Lung (tissue), 12 donors: ENCODE measurements around the gene TTC28. TPM values are rescaled to one million over a fixed set of nuclear protein-coding genes. Genes with fewer than 3 reads are reported as not detected.
A peak's percentile ranks its signal among the peaks of the same experiment; 100 is the strongest.

Experiments
- ATAC-seq: fragments of 200-7000 bp; cut with Tn5 transposase; one replicate; pipeline ENCODE4 v1.9.1; 2020; ENCODE audit warnings: moderate number of reproducible peaks; ENCODE audit not compliant: insufficient read depth, low FRiP score
- DNase-seq, 3 donors: peaks; one replicate each; pipeline ENCODE4 v3.0.0-alpha.2; 2013 to 2017
- H3K27ac ChIP-seq, 2 donors: one replicate each; pipeline ENCODE4 v1.5.1; 2013; ENCODE audit warnings: mild to moderate bottlenecking in 2 of 2, moderate library complexity in 2 of 2, control low read depth in 1 of 2, inconsistent platforms in 1 of 2, low read depth in 1 of 2, low read length in 1 of 2
- H3K27me3 ChIP-seq, 3 donors: one replicate each; pipeline ENCODE4 v1.5.1; 2013; ENCODE audit warnings: low read length in 2 of 3; ENCODE audit not compliant: control insufficient read depth in 3 of 3, insufficient read depth in 3 of 3
- H3K36me3 ChIP-seq, 4 donors: one replicate each; pipeline ENCODE4 v1.5.1; 2013; ENCODE audit warnings: low read length in 4 of 4, mild to moderate bottlenecking in 1 of 4, moderate library complexity in 1 of 4; ENCODE audit not compliant: control insufficient read depth in 4 of 4, insufficient read depth in 4 of 4
- H3K4me1 ChIP-seq, 5 donors: one replicate each; pipeline ENCODE4 v1.5.1; 2013; ENCODE audit warnings: low read length in 5 of 5, mild to moderate bottlenecking in 2 of 5, moderate library complexity in 1 of 5; ENCODE audit not compliant: control insufficient read depth in 5 of 5, insufficient read depth in 5 of 5
- H3K4me3 ChIP-seq: one replicate; pipeline ENCODE4 v1.5.1; 2013; ENCODE audit warnings: mild to moderate bottlenecking, control low read depth, moderate library complexity
- H3K9ac ChIP-seq, 2 donors: one replicate each; pipeline ENCODE4 v1.5.1; 2013; ENCODE audit warnings: low read length in 2 of 2, control low read depth in 1 of 2; ENCODE audit not compliant: insufficient read depth in 1 of 2
- H3K9me3 ChIP-seq, 4 donors: one replicate each; pipeline ENCODE4 v1.5.1; 2013; ENCODE audit warnings: low read length in 3 of 4, mild to moderate bottlenecking in 1 of 4, moderate library complexity in 1 of 4; ENCODE audit not compliant: control insufficient read depth in 4 of 4, insufficient read depth in 3 of 4
- WGBS, 2 donors: extraction: QIAGEN DNeasy Blood & Tissue Kit; methylation state at CpG; one replicate each; pipeline ENCODE4 v1.1.7; 2013; 5-methylcytosine and 5-hydroxymethylcytosine counted together
- polyA plus RNA-seq, 2 donors: library from polyadenylated mRNA; stranded (reverse); fragments of 200-250 nt; gene quantifications; one replicate each; pipeline ENCODE4 v1.2.1, GENCODE V29; 2013
- total RNA-seq, 2 donors: library from RNA; depleted of rRNA in 1 of 2; stranded (reverse); fragments of >200 nt in 1 of 2; gene quantifications; one replicate each; pipeline ENCODE4 v1.2.1, GENCODE V29; 2014 to 2021
- TF ChIP-seq, protein P1 (sequence below): IDR thresholded peaks from 2 replicates; pipeline ENCODE4 v1.5.1; 2012; ENCODE audit warnings: mild to moderate bottlenecking; ENCODE audit errors: control extremely low read depth, extremely low read depth
- donor health status: control.
- donor health status: control.
- donor health status: Bipolar disorder and iron deficiency.
- donor health status: healthy.
- donor health status: DM: yes; HTN: yes; CAD: no.

Gene TTC28
- total and polyA plus RNA-seq, 4 donors = 4.7 to 72.2 (median 24.8) TPM

GRCh38 chr22:28009272-28009827, 670.3 kb downstream of the TTC28 start:
- no peaks in the 10 kb centered on the region for H3K9me3 ChIP-seq
- no peak overlapping the region for H3K9ac ChIP-seq
- H3K36me3 ChIP-seq = peaks cover 0 to 21% (median 13%) of the 10 kb centered on the region in 4 donors
- peak; percentile 85 for ATAC-seq
- WGBS, 2 donors = 14 to 23% methylated on average over 14 of the region's 14 CpGs
- H3K4me1 ChIP-seq = peaks cover 0 to 5% (median 0%) of the 10 kb centered on the region in 5 donors
- TF ChIP-seq, protein P1, sequence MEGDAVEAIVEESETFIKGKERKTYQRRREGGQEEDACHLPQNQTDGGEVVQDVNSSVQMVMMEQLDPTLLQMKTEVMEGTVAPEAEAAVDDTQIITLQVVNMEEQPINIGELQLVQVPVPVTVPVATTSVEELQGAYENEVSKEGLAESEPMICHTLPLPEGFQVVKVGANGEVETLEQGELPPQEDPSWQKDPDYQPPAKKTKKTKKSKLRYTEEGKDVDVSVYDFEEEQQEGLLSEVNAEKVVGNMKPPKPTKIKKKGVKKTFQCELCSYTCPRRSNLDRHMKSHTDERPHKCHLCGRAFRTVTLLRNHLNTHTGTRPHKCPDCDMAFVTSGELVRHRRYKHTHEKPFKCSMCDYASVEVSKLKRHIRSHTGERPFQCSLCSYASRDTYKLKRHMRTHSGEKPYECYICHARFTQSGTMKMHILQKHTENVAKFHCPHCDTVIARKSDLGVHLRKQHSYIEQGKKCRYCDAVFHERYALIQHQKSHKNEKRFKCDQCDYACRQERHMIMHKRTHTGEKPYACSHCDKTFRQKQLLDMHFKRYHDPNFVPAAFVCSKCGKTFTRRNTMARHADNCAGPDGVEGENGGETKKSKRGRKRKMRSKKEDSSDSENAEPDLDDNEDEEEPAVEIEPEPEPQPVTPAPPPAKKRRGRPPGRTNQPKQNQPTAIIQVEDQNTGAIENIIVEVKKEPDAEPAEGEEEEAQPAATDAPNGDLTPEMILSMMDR = peak; percentile 93
- H3K4me3 ChIP-seq = no peak overlapping the region
- DNase-seq = peak; percentile 87 to 90 (median 87)
- no peak overlapping the region for H3K27ac ChIP-seq
- H3K27me3 ChIP-seq = no peaks in the 10 kb centered on the region

DNA sequence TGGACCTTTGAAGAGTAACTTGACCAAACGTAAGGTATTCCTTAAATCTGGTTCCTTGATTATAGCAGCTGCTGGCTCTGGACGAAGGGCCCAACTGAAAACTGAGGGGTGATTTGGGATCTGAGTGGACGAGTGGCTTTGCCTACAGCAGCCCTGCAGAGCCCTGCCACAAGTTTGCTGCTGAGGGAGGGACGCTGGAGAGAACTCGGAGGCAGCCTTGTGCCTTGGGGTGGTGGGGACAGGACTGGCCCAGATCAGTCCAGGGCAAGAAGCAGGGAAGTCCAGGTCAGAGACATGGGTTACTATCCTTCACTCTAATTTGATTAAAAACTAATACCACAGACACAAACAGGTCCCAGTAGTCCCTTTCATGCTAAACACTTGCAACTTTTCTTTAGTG, 671.0 kb downstream of the TTC28 start:
- Histone ChIP-seq H3K36me3 (peaks cover 0 to 16% (median 10%) of the 10 kb centered on the region in 4 donors), H3K27ac (no peak overlapping the region), H3K4me1 (peaks cover 0 to 5% (median 0%) of the 10 kb centered on the region in 5 donors), H3K4me3 (no peak overlapping the region), H3K9ac (no peak overlapping the region), H3K27me3 (no peaks in the 10 kb centered on the region), H3K9me3 (no peaks in the 10 kb centered on the region)
- TF ChIP-seq, protein P1 = no peak
- no peak for DNase-seq
- ATAC-seq = no peak
- 90 to 95% methylated on average over 5 of the region's 5 CpGs for WGBS, 2 donors

DNA sequence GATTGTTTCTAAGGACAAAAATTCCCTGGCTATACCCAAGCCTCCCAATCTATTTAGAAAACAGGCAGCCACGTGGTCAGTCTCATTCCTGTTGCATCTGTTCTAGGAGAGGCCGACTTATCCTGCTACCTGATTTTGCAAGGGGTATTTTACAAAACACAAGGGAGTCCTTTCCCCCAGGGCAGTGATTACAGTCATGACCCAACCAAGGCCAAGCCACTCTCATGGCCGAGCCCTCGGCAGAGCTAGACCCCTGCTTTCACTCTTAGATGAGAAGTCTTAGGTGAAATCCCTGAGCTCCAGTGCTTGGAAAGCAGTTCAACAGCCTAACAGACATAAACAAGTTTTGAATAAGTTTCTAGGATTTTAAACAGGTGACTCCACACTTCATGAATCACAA, 671.6 kb downstream of the TTC28 start:
- DNase-seq = no peak
- no peaks in the 10 kb centered on the region for H3K9me3 ChIP-seq
- ATAC-seq = no peak
- peaks cover 0 to 13% (median 6%) of the 10 kb centered on the region in 4 donors for H3K36me3 ChIP-seq
- TF ChIP-seq, protein P1 = no peak
- WGBS, 2 donors = 89 to 90% methylated on average over 4 of the region's 4 CpGs
- H3K9ac ChIP-seq = no peak overlapping the region
- no peak overlapping the region for H3K4me3 ChIP-seq
- no peak overlapping the region for H3K27ac ChIP-seq
- no peaks in the 10 kb centered on the region for H3K27me3 ChIP-seq
- peaks cover 0 to 5% (median 3%) of the 10 kb centered on the region in 5 donors for H3K4me1 ChIP-seq

DNA sequence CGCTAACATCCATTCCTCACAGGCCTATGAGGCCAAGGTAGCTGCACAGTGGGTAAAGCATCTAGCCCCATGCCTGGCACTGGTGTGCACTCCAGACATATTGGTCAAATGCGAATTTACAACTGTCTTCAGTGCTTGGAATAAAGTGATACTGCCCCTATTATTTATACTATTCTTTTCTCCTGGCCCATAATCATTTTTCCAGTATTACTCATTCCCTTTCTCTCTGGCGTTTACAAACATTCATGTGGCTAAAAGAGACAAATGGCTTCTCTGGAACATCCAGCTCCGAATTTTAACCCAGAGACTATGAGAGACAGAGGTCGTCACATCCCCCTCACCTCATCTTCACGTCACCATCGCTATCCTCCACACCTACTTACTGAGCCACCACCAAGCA, 673.4 kb downstream of the TTC28 start:
- WGBS, 2 donors = 89 to 93% methylated on average over 7 of the region's 7 CpGs
- Histone ChIP-seq H3K4me1 (peaks cover 0 to 5% (median 3%) of the 10 kb centered on the region in 5 donors), H3K27ac (no peak overlapping the region), H3K36me3 (peaks cover 0 to 10% (median 4%) of the 10 kb centered on the region in 4 donors), H3K9me3 (no peaks in the 10 kb centered on the region), H3K27me3 (no peaks in the 10 kb centered on the region), H3K4me3 (no peak overlapping the region), H3K9ac (no peak overlapping the region)
- ATAC-seq = no peak
- no peak for DNase-seq
- TF ChIP-seq, protein P1 = no peak
